Measurements from ENCODE around the gene E2F3.
"Not testable (repeated sequence)": the region's sequence is repeated elsewhere in the genome, so short reads cannot be mapped to it uniquely, and the experiment has no call there.

Gene E2F3

GRCh38 chr6:20472748-20473147 lies 71.1 kb downstream of the E2F3 start:
- DNase-seq, result no peak

- no peak for DNase-seq
Observed at GRCh38 chr6:20473518-20473917, 71.8 kb downstream of the E2F3 start.

- no peak for DNase-seq
Observed at GRCh38 chr6:20474874-20475542, 73.3 kb downstream of the E2F3 start.

- DNase-seq, result no peak
Observed at GRCh38 chr6:20476501-20477043, 74.9 kb downstream of the E2F3 start.

- no peak for DNase-seq
Observed at GRCh38 chr6:20477485-20477884, 75.8 kb downstream of the E2F3 start.

GRCh38 chr6:20479060-20479459 lies 77.4 kb downstream of the E2F3 start:
- DNase-seq, result no peak

GRCh38 chr6:20479526-20479925 lies 77.8 kb downstream of the E2F3 start:
- DNase-seq, result no peak

- no peak for DNase-seq
Observed at GRCh38 chr6:20481281-20481680, 79.6 kb downstream of the E2F3 start.

- no peak for DNase-seq
Observed at GRCh38 chr6:20483887-20484497, 82.3 kb downstream of the E2F3 start.

- DNase-seq, result no peak
Observed at GRCh38 chr6:20486641-20487040, 85.0 kb downstream of the E2F3 start.

GRCh38 chr6:20487669-20488375 lies 86.1 kb downstream of the E2F3 start:
- no peak for DNase-seq

GRCh38 chr6:20490591-20490990 lies 88.9 kb downstream of the E2F3 start:
- DNase-seq, result no peak

GRCh38 chr6:20492099-20492498 lies 90.4 kb downstream of the E2F3 start:
- no peak for DNase-seq

GRCh38 chr6:20497216-20498040 lies 95.7 kb downstream of the E2F3 start:
- DNase-seq, result peak; percentile 66

GRCh38 chr6:20498041-20498385 lies 96.3 kb downstream of the E2F3 start:
- DNase-seq, result no peak

GRCh38 chr6:20509212-20509611 lies 107.5 kb downstream of the E2F3 start:
- DNase-seq, result no peak

GRCh38 chr6:20511852-20512251 lies 110.2 kb downstream of the E2F3 start:
- DNase-seq, result no peak

- not testable (repeated sequence) for DNase-seq
Observed at GRCh38 chr6:20525208-20525607, 123.5 kb downstream of the E2F3 start.

GRCh38 chr6:20529086-20529448 lies 127.4 kb downstream of the E2F3 start:
- peak; percentile 88 for DNase-seq

GRCh38 chr6:20532881-20533280 lies 131.2 kb downstream of the E2F3 start:
- no peak for DNase-seq

GRCh38 chr6:20533746-20534294 lies 132.1 kb downstream of the E2F3 start:
- DNase-seq, result no peak

- DNase-seq, result peak; percentile 81
Observed at GRCh38 chr6:20534295-20535262, 132.9 kb downstream of the E2F3 start, which contains the start of gene CDKAL1. CDKAL1 (plus strand) TSS chr6:20534457; CDS start chr6:20546351, 11,894 bp downstream.
